ENCODE results near the gene INSR.
"Not testable (repeated sequence)": the region's sequence is repeated elsewhere in the genome, so short reads cannot be mapped to it uniquely, and the experiment has no call there.

INSR gene

DNA sequence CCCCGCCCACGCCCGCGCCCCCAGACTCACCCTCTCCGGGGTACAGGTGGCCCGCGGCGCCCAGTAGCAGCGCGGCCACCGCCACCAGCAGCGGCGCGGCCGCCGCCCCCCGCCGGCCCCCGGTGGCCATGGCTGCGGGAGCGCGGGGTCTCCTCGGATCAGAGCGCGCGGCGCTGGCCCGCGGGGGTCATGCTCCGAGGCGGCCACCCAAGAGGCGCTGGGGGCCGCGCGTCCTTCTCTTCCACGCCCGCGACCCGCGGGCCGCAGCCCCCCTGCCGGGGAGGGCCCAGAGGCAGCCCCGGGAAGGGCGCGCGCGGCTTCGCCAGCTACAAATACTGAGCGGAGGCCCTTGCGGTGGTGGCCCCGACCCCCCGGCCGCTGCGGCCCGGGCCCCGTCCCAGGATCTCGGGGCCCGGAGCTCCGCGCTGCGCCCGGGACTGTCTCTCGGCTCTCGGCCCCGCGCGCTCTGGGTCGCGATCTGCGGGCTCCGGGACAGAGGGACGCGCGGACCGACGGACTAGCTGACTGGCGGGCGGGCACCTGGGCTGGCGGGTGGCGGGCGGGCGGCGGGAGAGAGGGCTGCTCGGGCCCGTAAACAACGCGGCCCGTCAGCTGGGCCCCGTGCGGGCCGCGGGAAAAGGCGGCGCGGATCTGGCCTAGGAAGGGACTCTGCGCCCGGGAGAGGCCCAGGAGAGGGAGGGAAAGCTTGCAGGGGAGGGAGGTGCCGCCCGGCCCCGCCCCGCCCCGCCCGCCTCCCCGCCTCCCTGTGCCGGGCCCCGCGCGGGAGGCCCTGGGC, at the start of gene INSR:
Gene INSR (minus strand): TSS at position 653 of the 796 bp plus-strand sequence. CDS start 523 bp downstream, at position 130.
- DNase-seq = peak; percentile 76

GRCh38 chr19:7342143-7342542, 47.9 kb upstream of the INSR start:
- no peak for DNase-seq

- DNase-seq = peak; percentile 81
Measured at GRCh38 chr19:7340959-7341837, 47.0 kb upstream of the INSR start.

GRCh38 chr19:7337380-7338194, 43.4 kb upstream of the INSR start:
- DNase-seq = peak; percentile 34

DNA sequence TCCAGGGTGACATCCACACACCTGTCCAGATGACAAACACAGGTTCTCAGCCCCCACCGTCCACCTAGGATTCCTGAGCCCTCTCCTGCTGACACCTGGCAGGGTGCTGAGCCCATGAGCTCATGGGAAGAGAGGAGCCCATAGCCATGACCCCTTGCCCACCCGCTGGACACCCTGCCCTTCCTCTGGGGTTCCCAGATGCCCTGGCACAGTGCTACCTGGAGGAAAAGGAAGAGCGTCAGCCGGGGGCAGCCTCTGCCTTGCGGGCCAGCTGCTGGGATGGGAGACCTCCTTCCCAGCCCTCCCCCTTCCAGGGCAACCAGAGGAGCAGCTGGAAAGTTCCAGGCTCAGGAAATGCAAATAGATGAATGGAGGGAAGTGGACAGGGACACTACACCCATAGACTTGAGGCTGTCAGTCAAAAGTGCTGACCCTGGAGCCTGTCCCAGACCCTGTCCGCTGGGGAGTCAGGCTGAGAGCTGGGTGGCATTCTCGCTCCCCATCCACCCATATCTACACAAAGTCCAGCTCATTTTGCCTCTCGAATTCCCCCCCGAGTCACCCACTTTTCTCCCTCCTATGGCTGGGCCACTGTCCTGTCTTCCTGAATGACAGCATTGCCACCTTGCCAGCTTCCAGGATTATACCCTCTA, 42.2 kb upstream of the INSR start:
- no peak for DNase-seq

- no peak for DNase-seq
Measured at GRCh38 chr19:7333198-7334118, 39.2 kb upstream of the INSR start.

DNA sequence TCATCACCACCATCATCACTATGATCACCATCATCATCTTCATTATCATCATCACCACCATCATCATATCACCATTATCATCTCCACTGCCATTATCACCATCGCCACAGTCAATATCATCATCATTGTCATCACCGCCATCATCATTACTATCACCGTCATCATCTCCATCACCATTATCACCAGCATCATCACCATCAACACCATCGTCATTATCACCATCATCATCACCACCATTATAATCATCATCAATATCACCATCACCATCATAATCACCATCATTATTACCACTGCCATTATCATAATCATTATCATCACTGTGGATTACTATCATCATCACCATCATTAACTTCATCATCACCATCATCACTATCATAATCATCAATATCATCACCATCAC, 37.2 kb upstream of the INSR start:
- no peak for DNase-seq

GRCh38 chr19:7328647-7329046, 34.4 kb upstream of the INSR start:
- no peak for DNase-seq

DNA sequence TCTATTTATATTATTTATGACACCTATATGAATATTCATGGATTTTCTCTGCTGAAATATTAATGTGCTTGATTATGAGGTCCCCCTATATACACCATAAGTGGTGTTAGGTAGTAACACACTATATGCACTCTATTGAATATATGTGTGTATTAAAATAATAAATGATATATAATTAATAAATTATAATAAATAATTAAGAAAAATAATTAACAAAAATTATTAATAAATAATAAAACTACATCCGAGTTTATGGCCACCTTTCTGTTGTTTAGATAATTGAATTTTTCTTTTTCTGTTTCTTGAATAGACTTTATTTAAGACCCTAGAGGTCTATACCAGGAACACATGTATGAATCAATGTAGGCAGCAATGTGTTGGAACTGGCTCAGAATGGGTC, 33.6 kb upstream of the INSR start:
- DNase-seq = no peak

- DNase-seq = peak; percentile 9
Measured at GRCh38 chr19:7326105-7326877, 32.1 kb upstream of the INSR start.

- DNase-seq = no peak
Measured at GRCh38 chr19:7318176-7318575, 24.0 kb upstream of the INSR start.

GRCh38 chr19:7312816-7313215, 18.6 kb upstream of the INSR start:
- no peak for DNase-seq

DNA sequence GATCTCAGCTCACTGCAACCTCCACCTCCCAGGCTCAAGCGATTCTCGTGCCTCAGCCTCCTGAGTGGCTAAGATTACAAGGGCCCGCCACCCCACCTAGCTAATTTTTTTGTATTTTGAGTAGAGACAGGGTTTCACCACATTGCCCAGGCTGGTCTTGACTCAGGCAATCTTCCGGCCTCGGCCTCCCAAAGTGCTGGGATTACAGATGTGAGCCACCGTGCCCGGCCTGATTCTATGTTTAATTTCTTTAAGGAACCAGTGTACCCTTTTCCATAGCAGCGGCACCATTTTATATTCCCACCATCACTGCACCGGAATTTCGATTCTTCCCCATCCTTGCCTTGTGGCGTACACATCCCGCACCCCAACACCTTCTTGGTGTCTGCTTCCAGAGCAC, 17.7 kb upstream of the INSR start:
- no peak for DNase-seq

GRCh38 chr19:7308327-7308726, 14.1 kb upstream of the INSR start:
- not testable (repeated sequence) for DNase-seq

- no peak for DNase-seq
Measured at GRCh38 chr19:7307590-7308218, 13.5 kb upstream of the INSR start.

- no peak for DNase-seq
Measured at GRCh38 chr19:7304200-7304599, 10.0 kb upstream of the INSR start.

DNA sequence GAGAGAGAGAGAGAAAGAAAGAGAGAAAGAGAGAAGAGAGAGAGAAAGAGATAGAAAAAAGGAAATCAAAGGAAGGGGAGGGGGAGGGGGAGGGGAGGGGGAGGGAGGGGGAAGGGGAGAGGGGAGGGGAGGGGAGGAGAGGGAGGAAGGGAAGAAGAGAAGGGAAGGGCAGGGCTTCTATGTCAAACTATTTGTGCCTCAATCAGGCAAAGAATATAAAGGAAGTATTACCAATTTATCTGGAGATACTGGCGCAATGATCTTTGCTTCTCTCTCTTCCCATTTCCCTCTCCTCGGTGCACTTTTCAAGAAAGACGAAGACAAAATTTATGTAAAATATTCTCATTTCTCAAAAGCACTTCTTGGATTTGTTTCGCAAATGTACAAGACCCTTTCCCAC, 9.3 kb upstream of the INSR start:
- DNase-seq = no peak

DNA sequence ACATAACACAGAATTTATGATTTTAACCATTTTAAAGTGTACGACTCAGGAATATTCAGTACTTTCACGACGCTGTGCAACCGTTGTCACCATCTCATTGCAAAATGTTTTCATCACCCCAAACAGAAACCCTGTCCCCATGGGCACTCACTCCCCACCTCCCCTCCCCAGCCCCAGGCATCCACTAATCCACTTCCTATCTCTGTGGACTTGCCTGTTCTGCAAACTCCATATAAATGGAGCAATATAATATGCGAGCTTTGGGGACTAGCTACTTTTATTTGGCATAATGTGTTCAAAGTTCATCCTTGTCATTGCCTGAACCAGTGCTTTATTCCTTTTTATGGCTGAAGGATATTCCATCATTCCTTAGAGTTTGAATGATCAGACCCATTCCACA, 7.3 kb upstream of the INSR start:
- no peak for DNase-seq

GRCh38 chr19:7297742-7298141, 3.5 kb upstream of the INSR start:
- no peak for DNase-seq

- no peak for DNase-seq
Measured at GRCh38 chr19:7295912-7296536, 1.8 kb upstream of the INSR start.
